Measurements from ENCODE around the gene KPNA6.

- TF ChIP-seq CTCF (conservative IDR thresholded peaks at IDR 0.05; ENCODE audit: low read length) (no peak), EZH2phosphoT487 (IDR thresholded peaks at IDR 0.05; ENCODE audit: borderline replicate concordance, low read depth, low read length) (no peak)
These were observed 35.9 kb upstream of the KPNA6 start for GRCh38 chr1:32071758-32072621.
